ENCODE data around the gene ZDHHC7.

- TF ChIP-seq POLR2A (IDR thresholded peaks at IDR 0.05) (no peak), CTCF (IDR thresholded peaks at IDR 0.05) (peak in 1 of 7 experiments; percentile 29)
These were observed 44.9 kb upstream of the ZDHHC7 start for GRCh38 chr16:85056211-85056748.

All from body of pancreas (tissue), 4 donors.